ENCODE results near the gene EID3. TPM values are rescaled to one million over a fixed set of nuclear protein-coding genes. Genes with fewer than 3 reads are reported as not detected.
"Not testable (repeated sequence)": the region's sequence is repeated elsewhere in the genome, so short reads cannot be mapped to it uniquely, and the experiment has no call there.

Gene EID3
- total RNA-seq, 1 experiment from 2014 or later = 2.1 TPM

- in situ Hi-C loops (cut with HindIII; ENCODE audit: low pct_unique_long_range_greater_than_20kb, low sequenced_read_pairs) = no loop called here
- no peak for DNase-seq (ENCODE audit: low read depth, low spot score)
Measured at GRCh38 chr12:104321949-104322348, 18.4 kb downstream of the EID3 start.

GRCh38 chr12:104322533-104322932 lies 19.0 kb downstream of the EID3 start:
- DNase-seq (ENCODE audit: low read depth, low spot score); in situ Hi-C loops (cut with HindIII; ENCODE audit: low pct_unique_long_range_greater_than_20kb, low sequenced_read_pairs): not testable (repeated sequence)

- no peak for DNase-seq (ENCODE audit: low read depth, low spot score)
- in situ Hi-C loops (cut with HindIII; ENCODE audit: low pct_unique_long_range_greater_than_20kb, low sequenced_read_pairs) = no loop called here
Measured at GRCh38 chr12:104323899-104324298, 20.4 kb downstream of the EID3 start.

GRCh38 chr12:104328278-104328677 lies 24.7 kb downstream of the EID3 start:
- DNase-seq (ENCODE audit: low read depth, low spot score); in situ Hi-C loops (cut with HindIII; ENCODE audit: low pct_unique_long_range_greater_than_20kb, low sequenced_read_pairs): not testable (repeated sequence)

GRCh38 chr12:104328790-104329189 lies 25.3 kb downstream of the EID3 start:
- DNase-seq (ENCODE audit: low read depth, low spot score) = no peak
- in situ Hi-C loops (cut with HindIII; ENCODE audit: low pct_unique_long_range_greater_than_20kb, low sequenced_read_pairs) = no loop called here

GRCh38 chr12:104329707-104330532 lies 26.4 kb downstream of the EID3 start:
- in situ Hi-C loops (cut with HindIII; ENCODE audit: low pct_unique_long_range_greater_than_20kb, low sequenced_read_pairs) = no loop called here
- peak; percentile 40 for DNase-seq (ENCODE audit: low read depth, low spot score)

- no peak for DNase-seq (ENCODE audit: low read depth, low spot score)
- in situ Hi-C loops (cut with HindIII; ENCODE audit: low pct_unique_long_range_greater_than_20kb, low sequenced_read_pairs) = no loop called here
Measured at GRCh38 chr12:104331376-104331775, 27.8 kb downstream of the EID3 start.

GRCh38 chr12:104332273-104332672 lies 28.7 kb downstream of the EID3 start:
- in situ Hi-C loops (cut with HindIII; ENCODE audit: low pct_unique_long_range_greater_than_20kb, low sequenced_read_pairs); DNase-seq (ENCODE audit: low read depth, low spot score): not testable (repeated sequence)

- no peak for DNase-seq (ENCODE audit: low read depth, low spot score)
- in situ Hi-C loops (cut with HindIII; ENCODE audit: low pct_unique_long_range_greater_than_20kb, low sequenced_read_pairs) = no loop called here
Measured at GRCh38 chr12:104333692-104334255, 30.2 kb downstream of the EID3 start.

- DNase-seq (ENCODE audit: low read depth, low spot score) = no peak
- in situ Hi-C loops (cut with HindIII; ENCODE audit: low pct_unique_long_range_greater_than_20kb, low sequenced_read_pairs) = no loop called here
Measured at GRCh38 chr12:104334581-104334980, 31.0 kb downstream of the EID3 start.

- no peak for DNase-seq (ENCODE audit: low read depth, low spot score)
- in situ Hi-C loops (cut with HindIII; ENCODE audit: low pct_unique_long_range_greater_than_20kb, low sequenced_read_pairs) = no loop called here
Measured at GRCh38 chr12:104336115-104336514, 32.6 kb downstream of the EID3 start.

- in situ Hi-C loops (cut with HindIII; ENCODE audit: low pct_unique_long_range_greater_than_20kb, low sequenced_read_pairs) = no loop called here
- DNase-seq (ENCODE audit: low read depth, low spot score) = no peak
Measured at GRCh38 chr12:104337030-104337558, 33.6 kb downstream of the EID3 start.

- in situ Hi-C loops (cut with HindIII; ENCODE audit: low pct_unique_long_range_greater_than_20kb, low sequenced_read_pairs) = no loop called here
- DNase-seq (ENCODE audit: low read depth, low spot score) = no peak
Measured at GRCh38 chr12:104339663-104340062, 36.1 kb downstream of the EID3 start.

GRCh38 chr12:104340177-104340576 lies 36.6 kb downstream of the EID3 start:
- in situ Hi-C loops (cut with HindIII; ENCODE audit: low pct_unique_long_range_greater_than_20kb, low sequenced_read_pairs) = no loop called here
- DNase-seq (ENCODE audit: low read depth, low spot score) = no peak

- no peak for DNase-seq (ENCODE audit: low read depth, low spot score)
- in situ Hi-C loops (cut with HindIII; ENCODE audit: low pct_unique_long_range_greater_than_20kb, low sequenced_read_pairs) = no loop called here
Measured at GRCh38 chr12:104340925-104341611, 37.5 kb downstream of the EID3 start.

GRCh38 chr12:104342147-104342546 lies 38.6 kb downstream of the EID3 start:
- in situ Hi-C loops (cut with HindIII; ENCODE audit: low pct_unique_long_range_greater_than_20kb, low sequenced_read_pairs) = no loop called here
- DNase-seq (ENCODE audit: low read depth, low spot score) = no peak

GRCh38 chr12:104342635-104343249 lies 39.2 kb downstream of the EID3 start:
- DNase-seq (ENCODE audit: low read depth, low spot score) = no peak
- in situ Hi-C loops (cut with HindIII; ENCODE audit: low pct_unique_long_range_greater_than_20kb, low sequenced_read_pairs) = no loop called here

GRCh38 chr12:104344682-104345081 lies 41.1 kb downstream of the EID3 start:
- in situ Hi-C loops (cut with HindIII; ENCODE audit: low pct_unique_long_range_greater_than_20kb, low sequenced_read_pairs) = no loop called here

More at GRCh38 chr12:104344682-104345081, 41.1 kb downstream of the EID3 start:
- no peak for DNase-seq (ENCODE audit: low read depth, low spot score)

Data from SK-MEL-5 (cell line).